Type B pancreatic cell (in vitro differentiated cells): ENCODE data around the gene CCDC154. TPM values are rescaled to one million over a fixed set of nuclear protein-coding genes. Genes with fewer than 3 reads are reported as not detected.

Experiments
- DNase-seq: peaks from one replicate; pipeline ENCODE4 v3.0.0; 2021; ENCODE audit warnings: mixed read lengths; ENCODE audit not compliant: unreplicated experiment; ENCODE audit errors: extremely low spot score
- H3K27ac Mint-ChIP-seq: 2 replicates; pipeline ENCODE4 v1.8.0; 2021; ENCODE audit warnings: mild to moderate bottlenecking, mixed read lengths
- H3K27me3 Mint-ChIP-seq: 2 replicates; pipeline ENCODE4 v1.8.0; 2021; ENCODE audit warnings: mixed read lengths
- H3K36me3 Mint-ChIP-seq: 2 replicates; pipeline ENCODE4 v1.8.0; 2021; ENCODE audit warnings: mixed read lengths
- H3K4me1 Mint-ChIP-seq: one replicate; pipeline ENCODE4 v1.8.0; 2021; ENCODE audit warnings: mixed read lengths; ENCODE audit not compliant: unreplicated experiment
- H3K4me3 Mint-ChIP-seq: 2 replicates; pipeline ENCODE4 v1.8.0; 2021; ENCODE audit warnings: mild to moderate bottlenecking, mixed read lengths
- H3K9me3 Mint-ChIP-seq: 2 replicates; pipeline ENCODE4 v1.8.0; 2021; ENCODE audit warnings: mixed read lengths
- total RNA-seq: library from RNA; stranded (reverse); gene quantifications from 2 replicates; pipeline ENCODE4 v1.2.1, GENCODE V29; 2021; ENCODE audit warnings: low replicate concordance
- TF ChIP-seq, protein P1 (sequence below): fragments of 200-600 bp; sonication (generic); conservative IDR thresholded peaks from 2 replicates; pipeline ENCODE4 v1.5.0; 2021; ENCODE audit warnings: antibody characterized with exemption, mild to moderate bottlenecking

CCDC154 gene
- total RNA-seq, 1 donor from 2014 or later = 5.0 TPM

DNA sequence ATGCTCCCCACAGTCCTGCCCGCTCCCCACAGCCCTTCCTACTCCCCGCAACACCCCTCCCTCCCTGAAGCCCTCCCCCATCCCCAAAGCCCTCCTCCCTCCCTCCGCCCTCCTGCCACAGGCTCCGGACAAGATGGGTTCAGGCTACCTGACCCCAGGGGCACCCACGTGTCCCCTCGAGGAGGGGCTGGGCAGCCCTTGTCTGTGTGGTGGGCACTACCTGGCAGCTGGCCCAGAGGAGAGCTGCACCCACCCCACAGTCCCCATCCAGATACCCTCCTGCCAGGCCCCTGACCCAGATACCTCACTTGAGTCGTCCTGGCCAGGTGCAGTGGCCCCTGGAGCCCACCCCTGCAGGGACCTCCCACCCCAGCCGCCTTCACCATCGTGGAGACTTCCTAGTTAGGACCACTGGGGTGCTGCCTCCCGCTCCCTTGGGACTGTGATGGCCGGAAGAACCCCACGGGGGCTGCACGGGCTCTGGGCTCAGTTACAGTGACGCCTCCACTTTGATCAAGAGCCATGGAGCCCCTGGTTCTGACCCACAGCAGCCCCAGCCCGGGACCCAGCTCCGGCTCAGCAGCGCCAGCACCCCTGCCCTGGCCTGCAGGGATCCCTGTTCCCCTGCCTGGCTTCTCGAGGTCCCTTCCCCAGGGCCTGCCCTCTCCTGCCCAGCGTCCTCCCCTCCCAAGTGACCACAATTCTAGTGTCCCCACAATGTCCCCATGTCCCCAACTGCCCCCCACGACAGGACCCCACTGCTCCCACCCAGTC, 12.7 kb downstream of the CCDC154 start:
- Mint-ChIP-seq H3K9me3 (no peaks in the 10 kb centered on the region), H3K27ac (no peak overlapping the region), H3K4me1 (no peaks in the 10 kb centered on the region), H3K36me3 (no peaks in the 10 kb centered on the region), H3K27me3 (no peaks in the 10 kb centered on the region), H3K4me3 (no peak overlapping the region)
- no peak for DNase-seq
- TF ChIP-seq, protein P1, sequence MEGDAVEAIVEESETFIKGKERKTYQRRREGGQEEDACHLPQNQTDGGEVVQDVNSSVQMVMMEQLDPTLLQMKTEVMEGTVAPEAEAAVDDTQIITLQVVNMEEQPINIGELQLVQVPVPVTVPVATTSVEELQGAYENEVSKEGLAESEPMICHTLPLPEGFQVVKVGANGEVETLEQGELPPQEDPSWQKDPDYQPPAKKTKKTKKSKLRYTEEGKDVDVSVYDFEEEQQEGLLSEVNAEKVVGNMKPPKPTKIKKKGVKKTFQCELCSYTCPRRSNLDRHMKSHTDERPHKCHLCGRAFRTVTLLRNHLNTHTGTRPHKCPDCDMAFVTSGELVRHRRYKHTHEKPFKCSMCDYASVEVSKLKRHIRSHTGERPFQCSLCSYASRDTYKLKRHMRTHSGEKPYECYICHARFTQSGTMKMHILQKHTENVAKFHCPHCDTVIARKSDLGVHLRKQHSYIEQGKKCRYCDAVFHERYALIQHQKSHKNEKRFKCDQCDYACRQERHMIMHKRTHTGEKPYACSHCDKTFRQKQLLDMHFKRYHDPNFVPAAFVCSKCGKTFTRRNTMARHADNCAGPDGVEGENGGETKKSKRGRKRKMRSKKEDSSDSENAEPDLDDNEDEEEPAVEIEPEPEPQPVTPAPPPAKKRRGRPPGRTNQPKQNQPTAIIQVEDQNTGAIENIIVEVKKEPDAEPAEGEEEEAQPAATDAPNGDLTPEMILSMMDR = no peak

DNA sequence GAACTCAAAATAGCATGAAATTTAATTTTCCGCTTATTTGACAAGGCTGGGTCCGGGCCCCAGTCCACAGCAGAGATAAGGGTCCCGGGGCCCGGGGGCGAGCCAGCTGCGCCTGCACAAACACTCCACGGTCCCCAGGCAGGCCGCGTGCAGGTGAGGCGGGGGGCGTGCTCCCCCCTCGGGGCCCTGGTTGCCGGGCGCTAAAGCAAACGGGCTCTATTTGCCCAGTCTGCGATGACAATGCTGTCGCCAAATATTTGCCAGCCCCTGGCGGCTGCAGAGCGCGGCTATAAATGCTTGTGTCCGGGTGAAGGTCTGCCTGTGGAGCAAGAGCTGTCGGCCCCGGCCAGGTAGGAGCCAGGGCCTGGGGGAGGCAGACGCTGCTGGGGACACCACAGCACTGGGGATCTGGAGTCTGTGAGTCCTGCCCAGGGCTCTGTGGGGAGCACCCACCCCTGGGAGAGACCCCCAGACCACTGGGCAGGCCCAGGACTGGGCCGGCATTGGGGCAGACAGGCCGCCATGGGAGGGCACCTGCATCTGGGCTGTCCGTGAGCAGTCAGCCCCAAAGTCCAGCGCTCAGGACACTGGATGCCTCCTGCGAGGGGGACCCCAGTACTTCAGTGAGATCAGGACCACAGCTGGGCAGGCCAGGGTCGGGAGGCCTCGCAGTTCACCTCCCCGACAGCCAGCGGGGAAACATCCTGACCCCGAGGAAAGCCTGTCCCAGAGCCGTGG, 13.4 kb downstream of the CCDC154 start, which contains the start of gene PERCC1:
TSS of gene PERCC1 (plus strand) at position 320 of the 738 bp plus-strand sequence. CDS start 1,516 bp downstream, outside the sequence.
- TF ChIP-seq, protein P1 = peak; percentile 55
- H3K36me3 Mint-ChIP-seq = no peaks in the 10 kb centered on the region
- no peaks in the 10 kb centered on the region for H3K9me3 Mint-ChIP-seq
- H3K4me1 Mint-ChIP-seq = no peaks in the 10 kb centered on the region
- H3K4me3 Mint-ChIP-seq = no peak within 1 kb of the TSS
- no peak for DNase-seq
- no peaks in the 10 kb centered on the region for H3K27me3 Mint-ChIP-seq
- H3K27ac Mint-ChIP-seq = no peak within 1 kb of the TSS

DNA sequence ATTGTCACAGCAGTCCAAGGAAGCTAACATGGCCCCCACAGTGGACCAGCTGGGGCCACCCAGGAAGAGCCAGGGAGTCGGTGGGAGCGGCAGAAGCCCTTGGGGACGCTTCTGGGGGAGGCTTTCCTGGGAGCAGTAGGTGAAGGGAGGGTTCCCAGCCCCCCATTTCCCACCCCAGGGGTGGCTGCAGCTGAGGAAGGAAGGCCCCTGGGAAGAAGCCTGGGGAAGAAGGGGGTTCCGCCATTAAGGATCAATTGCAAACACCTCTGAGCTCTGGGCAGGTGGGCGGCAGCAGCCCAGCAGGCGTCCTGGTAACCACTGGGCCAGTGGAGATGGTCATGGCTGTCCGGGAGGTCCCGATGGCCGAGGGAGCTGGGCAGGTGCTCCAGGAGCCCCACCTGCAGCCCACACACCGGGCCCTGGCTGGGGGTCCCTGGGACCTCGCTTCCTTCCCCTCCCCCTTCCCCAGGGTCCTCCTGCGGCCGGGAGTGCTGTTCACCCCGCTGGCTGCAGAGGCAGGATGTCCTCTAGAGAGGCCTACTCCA, 14.1 kb downstream of the CCDC154 start:
- no peak for DNase-seq
- TF ChIP-seq, protein P1 = no peak
- H3K36me3 Mint-ChIP-seq = no peaks in the 10 kb centered on the region
- no peaks in the 10 kb centered on the region for H3K27me3 Mint-ChIP-seq
- H3K4me3 Mint-ChIP-seq = no peak overlapping the region
- no peaks in the 10 kb centered on the region for H3K9me3 Mint-ChIP-seq
- no peak overlapping the region for H3K27ac Mint-ChIP-seq
- H3K4me1 Mint-ChIP-seq = no peaks in the 10 kb centered on the region

DNA sequence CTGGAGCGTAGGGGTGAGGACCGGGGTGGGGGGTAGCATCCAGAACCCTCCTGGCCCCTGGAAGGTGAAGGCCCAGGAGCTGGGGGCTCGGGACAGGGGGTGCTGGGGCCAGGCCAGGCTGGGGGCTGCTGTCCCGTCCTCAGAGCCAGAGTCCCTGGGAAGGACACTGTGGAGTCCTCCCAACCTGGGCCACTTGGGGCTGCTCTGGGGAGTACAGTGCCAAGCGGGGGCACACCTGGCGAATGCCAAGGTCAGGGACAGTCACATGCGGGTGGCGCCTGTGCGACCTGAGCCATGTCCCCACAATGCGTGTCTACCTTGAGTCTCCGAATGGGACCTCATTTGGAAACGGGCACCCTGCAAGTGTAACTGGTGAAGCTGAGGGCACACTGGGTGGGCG, 14.7 kb downstream of the CCDC154 start:
- no peaks in the 10 kb centered on the region for H3K9me3 Mint-ChIP-seq
- H3K27me3 Mint-ChIP-seq = no peaks in the 10 kb centered on the region

DNA sequence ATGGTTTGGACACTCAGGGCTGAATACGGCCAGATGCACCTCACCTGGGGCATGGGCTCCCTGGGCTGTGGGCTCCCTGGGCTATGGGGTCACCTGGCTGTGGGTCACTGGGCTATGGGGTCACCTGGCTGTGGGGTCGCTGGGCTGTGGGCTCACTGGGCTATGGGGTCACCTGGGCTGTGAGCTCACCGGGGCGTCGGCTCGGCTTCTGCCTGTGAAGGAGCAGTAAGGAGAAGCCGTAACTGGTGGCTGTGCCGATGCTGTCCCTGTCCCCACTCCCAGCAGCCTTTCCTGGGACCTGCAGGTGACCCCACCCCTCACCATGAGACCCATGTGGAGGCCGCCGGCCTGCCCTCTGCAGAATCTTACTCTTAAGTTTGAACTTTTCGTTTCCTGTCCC, 15.3 kb downstream of the CCDC154 start:
- H3K27me3 Mint-ChIP-seq = no peaks in the 10 kb centered on the region

More for the DNA sequence above, 14.7 kb downstream of the CCDC154 start:
- Mint-ChIP-seq H3K36me3 (no peaks in the 10 kb centered on the region), H3K27ac (no peak overlapping the region), H3K4me3 (no peak overlapping the region), H3K4me1 (no peaks in the 10 kb centered on the region)
- TF ChIP-seq, protein P1 = no peak
- no peak for DNase-seq

More for the DNA sequence above, 15.3 kb downstream of the CCDC154 start:
- H3K27ac Mint-ChIP-seq = no peak overlapping the region
- H3K4me3 Mint-ChIP-seq = no peak overlapping the region
- no peaks in the 10 kb centered on the region for H3K9me3 Mint-ChIP-seq
- H3K36me3 Mint-ChIP-seq = no peaks in the 10 kb centered on the region
- no peaks in the 10 kb centered on the region for H3K4me1 Mint-ChIP-seq
- TF ChIP-seq, protein P1 = no peak
- DNase-seq = no peak
